ENCODE data around the gene ZFP36L1. TPM values are rescaled to one million over a fixed set of nuclear protein-coding genes. Genes with fewer than 3 reads are reported as not detected.

ZFP36L1 gene
- total and polyA plus RNA-seq, 2 of the 13 experiments (the other 11 are each of a cell fraction or from before 2014, with no cell fraction given) = 7.4 to 10.2 TPM

- TF ChIP-seq SP1 (IDR thresholded peaks at IDR 0.05) (no peak), SP1 (CRISPR knock-in tag; IDR thresholded peaks at IDR 0.05) (peak; percentile 27; the same call in 1 of the 2 replicates), THAP8 (CRISPR knock-in tag; IDR thresholded peaks at IDR 0.05; ENCODE audit: borderline replicate concordance) (no peak), POLR2A (IDR thresholded peaks at IDR 0.05; ENCODE audit: insufficient read depth in 1 of 2, low read depth in 2 of 2, low read length in 2 of 2) (peak; percentile 98 to 99), ZBTB39 (CRISPR knock-in tag; IDR thresholded peaks at IDR 0.05) (no peak), ZNF512B (CRISPR knock-in tag; IDR thresholded peaks at IDR 0.05; ENCODE audit: borderline replicate concordance) (no peak), ELF3 (CRISPR knock-in tag; IDR thresholded peaks at IDR 0.05) (peak; percentile 45; the same call in 1 of the 2 replicates), BCL6 (CRISPR knock-in tag; IDR thresholded peaks at IDR 0.05) (0 out of 2 replicates have a peak, but pooled peaks have one; percentile 32), HOXA9 (CRISPR knock-in tag; IDR thresholded peaks at IDR 0.05; ENCODE audit: borderline replicate concordance) (no peak), NKX3-1 (CRISPR knock-in tag; IDR thresholded peaks at IDR 0.05) (no peak), NONO (IDR thresholded peaks at IDR 0.05) (no peak), NONO (CRISPR knock-in tag; conservative IDR thresholded peaks at IDR 0.05) (0 out of 2 replicates have a peak, but pooled peaks have one; percentile 49), ZSCAN30 (CRISPR knock-in tag; IDR thresholded peaks at IDR 0.05) (no peak), USF2 (IDR thresholded peaks at IDR 0.05; ENCODE audit: low read depth, low read length) (no peak), USF2 (CRISPR knock-in tag; IDR thresholded peaks at IDR 0.05; ENCODE audit: borderline replicate concordance) (no peak), SMYD3 (CRISPR knock-in tag; IDR thresholded peaks at IDR 0.05) (no peak), ZFP37 (CRISPR knock-in tag; IDR thresholded peaks at IDR 0.05; ENCODE audit: borderline replicate concordance) (no peak), MAFF (IDR thresholded peaks at IDR 0.05; ENCODE audit: low read depth, low read length) (no peak), TARDBP (CRISPR knock-in tag; IDR thresholded peaks at IDR 0.05) (no peak; the same call in 1 of the 2 replicates), ZNF160 (CRISPR knock-in tag; IDR thresholded peaks at IDR 0.05) (0 out of 2 replicates have a peak, but pooled peaks have one; percentile 61), E2F2 (CRISPR knock-in tag; IDR thresholded peaks at IDR 0.05; ENCODE audit: borderline replicate concordance) (no peak)
These were observed at the start of gene ZFP36L1 (continued) for GRCh38 chr14:68792979-68793733.

Data from HepG2 (cell line).